ENCODE results near the gene C2orf49.

The C2orf49 gene

GRCh38 chr2:105362862-105363591 lies 25.7 kb downstream of the C2orf49 start:
- DNase-seq, result no peak

- DNase-seq, result no peak
Measured at GRCh38 chr2:105364436-105365139, 27.2 kb downstream of the C2orf49 start.

GRCh38 chr2:105365206-105365605 lies 27.9 kb downstream of the C2orf49 start:
- DNase-seq, result no peak

- no peak for DNase-seq
Measured at GRCh38 chr2:105368759-105369408, 31.5 kb downstream of the C2orf49 start.

GRCh38 chr2:105369777-105370690 lies 32.7 kb downstream of the C2orf49 start:
- peak; percentile 79 for DNase-seq

GRCh38 chr2:105371156-105371555 lies 33.8 kb downstream of the C2orf49 start:
- no peak for DNase-seq

GRCh38 chr2:105371810-105372209 lies 34.5 kb downstream of the C2orf49 start:
- no peak for DNase-seq

GRCh38 chr2:105373344-105373781 lies 36.0 kb downstream of the C2orf49 start:
- DNase-seq, result no peak

- no peak for DNase-seq
Measured at GRCh38 chr2:105373895-105374401, 36.6 kb downstream of the C2orf49 start.

GRCh38 chr2:105375001-105375561 lies 37.7 kb downstream of the C2orf49 start:
- DNase-seq, result no peak

GRCh38 chr2:105376010-105376409 lies 38.7 kb downstream of the C2orf49 start:
- no peak for DNase-seq

- DNase-seq, result no peak
Measured at GRCh38 chr2:105376789-105377240, 39.5 kb downstream of the C2orf49 start.

GRCh38 chr2:105377871-105378270 lies 40.5 kb downstream of the C2orf49 start:
- no peak for DNase-seq

GRCh38 chr2:105378276-105378840 lies 41.0 kb downstream of the C2orf49 start:
- no peak for DNase-seq

GRCh38 chr2:105378921-105379383 lies 41.6 kb downstream of the C2orf49 start:
- no peak for DNase-seq

- no peak for DNase-seq
Measured at GRCh38 chr2:105379741-105380186, 42.4 kb downstream of the C2orf49 start.

GRCh38 chr2:105380432-105381100 lies 43.2 kb downstream of the C2orf49 start:
- DNase-seq, result no peak

GRCh38 chr2:105381101-105381668 lies 43.8 kb downstream of the C2orf49 start:
- no peak for DNase-seq

- DNase-seq, result no peak
Measured at GRCh38 chr2:105382177-105382576, 44.8 kb downstream of the C2orf49 start.

- DNase-seq, result no peak
Measured at GRCh38 chr2:105383432-105384166, 46.3 kb downstream of the C2orf49 start.
